SKM-1 (cell line): Measurements from ENCODE around the gene ANXA10.
"Not testable (repeated sequence)": the region's sequence is repeated elsewhere in the genome, so short reads cannot be mapped to it uniquely, and the experiment has no call there.

Experiments
- DNase-seq: peaks from one replicate; lab custom pipeline; 2025; ENCODE audit not compliant: unreplicated experiment; lab: John Stamatoyannopoulos, UW

Gene ANXA10

GRCh38 chr4:168118116-168118655 lies 25.8 kb downstream of the ANXA10 start:
- no peak for DNase-seq

- no peak for DNase-seq
Measured at GRCh38 chr4:168119100-168119499, 26.8 kb downstream of the ANXA10 start.

GRCh38 chr4:168119890-168120289 lies 27.6 kb downstream of the ANXA10 start:
- DNase-seq: no peak

- DNase-seq: no peak
Measured at GRCh38 chr4:168120811-168121210, 28.5 kb downstream of the ANXA10 start.

- DNase-seq: no peak
Measured at GRCh38 chr4:168124008-168124641, 31.8 kb downstream of the ANXA10 start.

GRCh38 chr4:168126952-168127351 lies 34.6 kb downstream of the ANXA10 start:
- no peak for DNase-seq

- DNase-seq: no peak
Measured at GRCh38 chr4:168128601-168129000, 36.3 kb downstream of the ANXA10 start.

- no peak for DNase-seq
Measured at GRCh38 chr4:168129046-168129772, 36.9 kb downstream of the ANXA10 start.

- no peak for DNase-seq
Measured at GRCh38 chr4:168129802-168130201, 37.5 kb downstream of the ANXA10 start.

- no peak for DNase-seq
Measured at GRCh38 chr4:168131196-168131595, 38.9 kb downstream of the ANXA10 start.

- DNase-seq: no peak
Measured at GRCh38 chr4:168134651-168135050, 42.3 kb downstream of the ANXA10 start.

GRCh38 chr4:168135860-168136259 lies 43.5 kb downstream of the ANXA10 start:
- DNase-seq: not testable (repeated sequence)

- DNase-seq: not testable (repeated sequence)
Measured at GRCh38 chr4:168137695-168138094, 45.4 kb downstream of the ANXA10 start.

GRCh38 chr4:168138143-168138542 lies 45.8 kb downstream of the ANXA10 start:
- no peak for DNase-seq

GRCh38 chr4:168139336-168139735 lies 47.0 kb downstream of the ANXA10 start:
- no peak for DNase-seq

GRCh38 chr4:168141733-168142132 lies 49.4 kb downstream of the ANXA10 start:
- DNase-seq: no peak

GRCh38 chr4:168143601-168144000 lies 51.3 kb downstream of the ANXA10 start:
- no peak for DNase-seq

- no peak for DNase-seq
Measured at GRCh38 chr4:168150420-168151050, 58.2 kb downstream of the ANXA10 start.

- DNase-seq: no peak
Measured at GRCh38 chr4:168151327-168151726, 59.0 kb downstream of the ANXA10 start.

- DNase-seq: no peak
Measured at GRCh38 chr4:168152837-168153500, 60.6 kb downstream of the ANXA10 start.
